GM19455 (cell line): ENCODE results near the gene TADA2B.
A peak's percentile ranks its signal among the peaks of the same experiment; 100 is the strongest.

Experiments
- ATAC-seq: cut with Tn5 transposase; IDR thresholded peaks from one replicate; pipeline ENCODE4 v1.9.1; 2021; ENCODE audit not compliant: unreplicated experiment

Gene TADA2B

DNA sequence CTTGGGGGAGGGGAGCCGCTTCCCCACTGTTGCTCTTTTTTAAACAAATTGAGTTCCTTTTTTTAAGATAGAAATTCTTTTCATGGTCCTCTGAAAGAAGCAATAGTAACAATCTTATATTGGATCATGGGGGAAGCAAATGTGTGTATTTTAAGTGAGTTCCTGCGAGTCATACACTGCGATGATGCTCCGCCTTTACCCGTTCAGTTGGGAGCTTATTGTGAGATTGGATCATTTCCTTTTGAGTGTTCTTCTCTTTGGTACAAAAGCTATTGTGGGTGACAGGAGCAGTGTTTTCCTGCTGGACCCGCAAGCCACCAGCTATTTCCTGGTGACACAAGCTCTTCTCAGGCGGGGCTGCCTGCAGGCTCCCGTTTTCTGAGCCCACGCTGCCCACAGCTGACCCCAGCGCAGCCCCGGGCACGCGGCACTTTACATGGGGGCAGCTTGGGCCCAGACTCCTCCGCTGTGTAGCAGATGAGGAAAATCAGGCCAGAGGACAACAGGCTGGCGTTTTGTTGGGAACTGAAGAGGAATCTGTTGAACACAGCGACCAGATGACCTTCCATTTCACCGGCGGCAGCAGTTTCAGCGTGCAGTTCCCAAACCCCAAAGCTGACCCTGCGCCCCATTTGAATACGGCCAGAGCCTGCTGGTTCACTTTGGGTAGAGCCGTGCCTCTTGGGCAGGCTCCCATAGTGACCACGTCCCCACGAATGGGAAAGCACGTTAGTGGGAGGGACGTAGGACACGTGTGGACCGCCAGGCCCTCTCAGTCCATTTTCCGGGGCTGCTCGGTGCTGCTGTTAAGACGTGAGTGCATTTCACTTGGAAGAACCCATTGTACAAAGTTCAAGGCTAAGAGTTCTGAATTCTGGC, 12.2 kb downstream of the TADA2B start:
- ATAC-seq: no peak

DNA sequence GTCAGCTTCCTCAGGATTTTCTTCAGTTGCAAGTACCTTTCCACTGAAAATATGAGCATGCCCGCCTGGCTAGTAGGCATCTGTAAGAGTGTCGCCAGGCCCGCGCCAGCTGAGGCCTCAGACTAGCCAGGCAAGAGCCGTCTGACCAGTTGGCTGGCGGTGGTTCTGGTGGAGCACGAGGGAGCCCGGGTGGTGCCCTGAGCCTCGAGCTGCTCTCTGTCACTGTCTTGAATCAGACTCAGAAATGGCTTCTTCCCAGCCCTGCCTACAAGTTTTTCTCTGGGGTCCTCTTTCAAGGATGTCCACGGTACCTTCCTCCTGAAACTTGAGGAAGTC, 12.8 kb downstream of the TADA2B start:
- ATAC-seq: no peak

DNA sequence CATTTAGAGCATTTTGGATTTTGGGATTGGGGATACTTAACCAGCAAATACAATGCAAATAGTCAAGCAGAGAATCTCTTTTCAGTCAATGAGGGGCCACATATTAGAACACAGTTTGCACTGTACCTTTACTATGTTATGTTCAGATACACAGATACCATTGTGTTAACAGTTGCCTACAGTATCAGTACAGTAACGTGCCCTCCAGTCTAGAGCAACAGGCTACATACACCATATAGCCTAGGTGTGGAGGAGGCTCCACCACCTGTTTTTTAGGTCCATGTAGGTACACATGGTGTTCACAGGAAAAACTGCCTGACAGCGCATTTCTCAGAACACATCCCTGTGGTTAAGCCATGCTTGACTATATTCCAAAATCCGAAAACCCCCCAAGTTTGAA, 15.6 kb downstream of the TADA2B start:
- peak; percentile 34 for ATAC-seq

DNA sequence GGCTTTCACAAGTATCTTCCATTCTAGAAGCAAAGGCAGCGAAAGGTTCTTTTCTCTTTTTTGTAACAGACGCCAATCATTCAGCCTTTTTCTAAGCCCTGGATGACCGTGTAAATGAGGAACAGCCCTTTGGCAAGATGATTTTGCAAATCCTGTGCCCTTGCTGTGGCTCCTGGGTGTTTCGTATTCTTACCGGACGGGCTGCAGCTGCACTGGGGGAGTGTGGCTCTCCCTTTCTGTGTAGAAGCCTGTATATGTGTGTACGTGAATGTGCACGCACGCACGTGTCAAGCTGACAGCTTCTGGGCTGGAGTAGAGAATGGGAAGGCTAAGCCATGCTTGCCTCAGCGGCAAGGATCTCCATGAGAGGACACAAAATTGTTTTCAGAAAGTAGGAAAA, 16.5 kb downstream of the TADA2B start:
- ATAC-seq: no peak

DNA sequence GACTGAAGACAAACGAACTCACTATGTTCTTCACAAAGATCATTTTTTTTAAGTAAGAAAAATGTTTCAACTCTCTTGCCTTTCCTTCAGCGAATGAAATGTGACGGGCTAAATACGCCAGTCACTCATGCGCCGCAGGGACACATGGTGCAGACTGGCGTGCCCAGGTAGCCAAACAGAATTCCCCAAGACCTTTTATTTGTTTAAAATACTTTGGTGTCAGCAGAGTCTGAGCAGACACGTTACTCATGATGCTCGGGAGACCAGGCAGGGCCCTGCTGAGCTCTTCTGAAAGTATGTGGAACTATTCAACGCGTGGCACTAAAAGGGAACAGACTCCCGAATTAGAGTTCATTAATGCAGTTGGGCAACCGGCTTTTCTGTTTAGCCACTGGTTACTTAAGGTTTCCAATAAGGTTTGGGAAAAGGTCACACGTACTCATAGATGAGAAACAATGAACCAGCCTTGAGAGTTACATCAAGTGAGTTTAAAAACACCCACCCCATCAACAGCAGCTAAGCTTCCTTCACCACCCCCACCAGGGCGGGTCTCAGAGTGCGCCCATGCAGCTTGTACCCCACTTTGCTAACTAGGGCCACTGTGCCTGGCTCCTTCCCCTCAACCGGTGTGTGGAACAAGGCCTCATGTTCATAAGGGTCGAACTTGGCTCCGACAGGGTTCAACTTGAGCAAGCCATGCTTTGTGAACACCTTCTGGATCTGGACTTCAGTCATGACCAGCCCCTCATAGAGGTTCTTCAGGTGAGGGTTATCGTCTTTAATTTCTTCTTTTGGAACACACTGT, 17.4 kb downstream of the TADA2B start:
- no peak for ATAC-seq

DNA sequence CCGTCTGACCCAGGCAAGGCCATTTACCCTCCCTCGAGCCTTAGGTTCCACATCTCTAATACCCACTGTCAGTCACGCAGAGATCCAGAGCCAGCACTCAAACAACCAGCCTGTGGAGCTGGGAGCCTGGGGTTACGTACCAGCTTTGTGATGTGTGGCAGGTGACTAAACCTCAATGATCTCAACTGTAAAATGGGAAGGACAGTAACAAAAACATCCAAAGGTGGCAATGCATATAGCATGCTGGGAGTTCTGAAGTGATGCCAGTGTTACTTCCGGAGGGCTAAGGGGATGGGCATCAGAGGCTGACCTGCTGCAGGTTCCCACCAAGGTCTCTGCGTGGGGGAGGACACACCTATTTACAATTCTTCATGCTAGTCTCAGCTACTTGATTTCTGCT, 18.6 kb downstream of the TADA2B start:
- ATAC-seq: no peak

DNA sequence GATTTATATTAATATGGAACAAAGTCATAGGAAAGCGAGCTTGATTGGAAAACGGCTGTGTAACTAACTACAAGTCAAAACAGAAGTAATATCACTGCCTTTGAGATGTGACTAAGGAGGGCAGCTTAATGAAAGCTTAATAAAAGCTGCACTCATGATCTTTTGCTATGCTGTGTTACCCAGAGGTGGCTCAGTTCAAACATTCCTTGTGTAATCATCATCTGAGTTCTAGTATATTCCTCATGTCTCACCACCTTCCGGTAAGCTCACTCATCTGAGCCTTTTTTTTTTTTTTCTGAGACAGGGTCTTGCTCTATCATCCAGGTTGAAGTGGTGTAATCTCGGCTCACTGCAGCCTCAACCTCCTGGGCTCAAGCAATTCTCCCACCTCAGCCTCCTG, 19.6 kb downstream of the TADA2B start:
- no peak for ATAC-seq

DNA sequence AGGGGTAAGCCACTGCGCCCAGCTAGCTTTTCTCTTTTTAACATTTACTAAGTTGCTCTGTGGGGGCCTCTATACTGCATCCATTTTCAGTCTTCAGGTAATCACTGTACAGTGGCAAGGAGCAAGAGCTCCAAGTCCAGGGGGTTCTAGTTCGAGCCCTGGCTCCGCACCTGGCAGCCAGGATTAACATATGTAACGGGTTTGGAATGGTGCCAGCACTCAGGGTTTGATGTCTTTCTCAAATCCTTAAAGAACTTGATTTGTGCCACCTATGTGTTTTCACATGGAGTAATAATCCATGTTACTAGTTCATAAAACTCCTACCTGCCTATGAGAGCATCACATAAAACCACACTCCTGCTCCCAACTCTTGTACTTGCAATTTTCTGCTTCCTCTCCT, 20.2 kb downstream of the TADA2B start:
- ATAC-seq: no peak

DNA sequence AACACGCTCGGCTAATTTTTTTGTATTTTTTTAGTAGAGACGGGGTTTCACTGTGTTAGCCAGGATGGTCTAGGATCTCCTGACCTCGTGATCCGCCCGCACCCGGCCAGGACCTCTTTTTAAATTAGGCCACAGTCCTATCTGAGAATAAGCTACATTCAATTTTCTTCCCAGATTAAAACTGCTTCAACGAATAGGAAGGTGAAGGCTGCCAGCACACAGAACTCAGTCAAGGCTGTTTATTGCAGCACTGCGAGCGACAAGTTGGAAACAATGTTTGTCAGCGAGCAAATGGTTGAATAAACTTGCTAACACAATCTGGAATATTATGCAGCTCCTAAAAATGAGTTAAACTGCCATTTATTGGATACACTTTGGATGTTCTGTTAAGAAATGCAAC, 22.8 kb downstream of the TADA2B start:
- no peak for ATAC-seq

DNA sequence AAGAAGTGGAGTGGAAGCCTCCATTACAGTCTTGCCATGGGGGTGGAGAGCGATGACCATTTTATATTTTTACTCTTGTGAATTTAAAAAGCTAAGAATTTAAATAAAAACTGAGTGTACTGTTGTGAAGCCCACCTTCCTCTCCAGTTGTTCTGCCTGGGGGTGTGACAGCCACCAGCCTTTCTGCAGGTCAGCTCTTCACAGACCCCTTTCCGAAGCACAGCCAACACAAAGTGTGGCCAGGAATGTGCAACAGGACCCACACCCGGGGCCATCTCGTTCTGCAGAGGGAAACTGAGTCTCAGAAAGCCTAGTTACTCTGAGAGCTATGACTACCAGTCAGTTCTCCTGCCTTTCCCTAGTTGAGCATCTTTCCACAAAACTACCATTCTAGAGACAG, 23.3 kb downstream of the TADA2B start:
- ATAC-seq: no peak

DNA sequence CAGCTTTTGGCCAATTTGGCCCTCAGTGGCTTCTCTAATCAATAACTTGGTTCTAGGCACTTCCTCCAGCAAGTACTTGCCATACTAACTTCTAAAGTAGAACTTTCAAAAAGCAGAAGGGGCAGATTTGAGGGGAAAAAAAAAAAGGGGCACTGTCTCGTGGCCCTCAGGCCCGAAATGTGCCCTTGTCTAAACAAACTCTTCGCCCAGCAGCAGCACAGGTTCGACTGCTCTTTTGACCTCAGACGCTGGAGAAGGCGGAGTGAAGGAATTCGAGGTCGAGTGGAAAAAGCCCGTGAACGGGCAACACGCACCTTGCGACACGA, 23.9 kb downstream of the TADA2B start:
- ATAC-seq: no peak

DNA sequence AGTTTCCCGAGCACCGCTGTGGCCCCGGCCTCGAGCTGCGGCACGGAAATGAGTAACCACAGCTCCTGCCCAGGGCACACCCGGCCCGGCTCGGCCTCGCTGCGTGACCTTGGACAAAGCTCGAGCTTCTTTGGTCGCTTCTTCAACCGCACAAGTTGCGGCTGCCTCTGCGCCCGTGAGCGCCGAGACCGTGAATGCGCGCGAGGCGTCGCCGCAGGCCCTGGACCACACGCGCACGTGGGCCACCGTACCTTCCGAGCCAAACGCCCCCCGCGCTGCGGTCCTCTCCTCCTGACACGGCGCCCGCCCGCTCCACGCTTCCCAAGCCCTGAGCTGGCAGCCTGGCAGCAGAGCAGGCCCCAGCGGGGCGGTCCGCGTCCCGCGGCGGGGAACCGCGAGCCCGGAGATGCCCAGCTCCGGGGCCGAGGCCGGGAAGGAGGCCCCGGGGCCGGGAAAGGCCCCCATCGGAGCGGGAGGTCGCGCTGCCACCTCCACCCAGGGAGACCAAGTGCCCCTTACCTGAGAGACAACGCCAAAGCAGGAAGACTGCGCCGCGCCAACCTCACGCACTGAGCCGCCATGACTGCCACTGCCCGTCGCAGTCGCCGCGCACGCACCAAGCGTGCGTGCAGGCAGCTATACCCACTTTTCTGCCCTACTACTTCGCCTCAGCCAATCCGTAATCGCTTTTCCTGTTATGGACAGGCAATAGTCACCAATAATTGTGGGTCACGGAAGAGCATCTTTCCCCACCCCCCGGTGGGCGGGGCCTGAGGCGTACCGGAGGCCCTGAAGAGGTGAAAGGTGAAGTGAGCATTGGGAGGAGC, 24.5 kb downstream of the TADA2B start, which contains the start of gene GRPEL1:
TSS of gene GRPEL1 (minus strand) at position 613 of the 827 bp plus-strand sequence. CDS start at position 581, 32 bp downstream.
- ATAC-seq: peak; percentile 90

DNA sequence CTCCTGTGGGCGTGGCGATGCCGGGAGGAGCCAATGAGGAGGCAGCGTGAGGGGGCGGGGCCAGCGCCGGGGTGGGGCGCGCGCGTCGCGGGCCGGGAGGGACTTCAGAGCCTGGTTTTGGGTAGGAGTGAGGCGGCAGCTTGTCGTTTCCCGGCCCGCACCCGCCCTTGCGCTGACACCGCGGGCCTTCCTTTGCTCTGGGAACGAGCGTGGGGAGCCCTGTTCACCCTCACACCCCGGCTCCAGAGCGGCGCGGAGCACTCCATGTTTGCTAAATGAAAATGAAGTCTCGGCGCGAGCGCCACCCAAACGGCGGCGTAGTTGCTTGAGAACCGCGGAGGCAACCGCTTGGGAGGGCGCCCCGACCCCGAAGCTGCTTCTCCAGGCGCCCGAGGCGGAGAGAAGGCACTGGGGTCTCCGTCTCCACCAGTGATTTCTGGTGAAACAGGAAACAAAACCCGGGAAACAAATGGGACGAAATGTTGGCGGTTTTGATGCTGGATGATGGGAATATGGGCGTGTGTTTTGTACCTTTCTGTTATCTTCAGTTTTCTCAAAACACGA, 25.2 kb downstream of the TADA2B start:
- peak; percentile 29 for ATAC-seq

DNA sequence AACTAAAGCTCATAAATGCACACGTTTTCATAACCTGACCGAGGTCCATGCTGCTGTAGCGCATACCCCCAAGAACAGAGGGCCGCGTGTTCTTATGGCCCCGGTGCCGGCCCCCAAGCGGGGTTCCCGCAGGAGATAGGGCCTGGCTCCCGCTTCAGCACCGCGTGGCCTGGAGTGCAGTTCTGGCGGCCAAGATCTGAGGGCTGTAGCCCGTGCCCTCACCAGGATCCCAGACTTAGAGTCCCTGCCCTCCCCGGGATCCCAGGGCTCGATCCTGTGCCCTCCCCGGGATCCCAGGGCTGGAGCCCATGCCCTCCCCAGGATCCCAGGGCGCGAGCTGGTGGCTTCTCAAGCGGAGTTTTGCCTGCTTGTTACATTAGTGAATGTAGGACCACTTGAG, 25.7 kb downstream of the TADA2B start:
- no peak for ATAC-seq

DNA sequence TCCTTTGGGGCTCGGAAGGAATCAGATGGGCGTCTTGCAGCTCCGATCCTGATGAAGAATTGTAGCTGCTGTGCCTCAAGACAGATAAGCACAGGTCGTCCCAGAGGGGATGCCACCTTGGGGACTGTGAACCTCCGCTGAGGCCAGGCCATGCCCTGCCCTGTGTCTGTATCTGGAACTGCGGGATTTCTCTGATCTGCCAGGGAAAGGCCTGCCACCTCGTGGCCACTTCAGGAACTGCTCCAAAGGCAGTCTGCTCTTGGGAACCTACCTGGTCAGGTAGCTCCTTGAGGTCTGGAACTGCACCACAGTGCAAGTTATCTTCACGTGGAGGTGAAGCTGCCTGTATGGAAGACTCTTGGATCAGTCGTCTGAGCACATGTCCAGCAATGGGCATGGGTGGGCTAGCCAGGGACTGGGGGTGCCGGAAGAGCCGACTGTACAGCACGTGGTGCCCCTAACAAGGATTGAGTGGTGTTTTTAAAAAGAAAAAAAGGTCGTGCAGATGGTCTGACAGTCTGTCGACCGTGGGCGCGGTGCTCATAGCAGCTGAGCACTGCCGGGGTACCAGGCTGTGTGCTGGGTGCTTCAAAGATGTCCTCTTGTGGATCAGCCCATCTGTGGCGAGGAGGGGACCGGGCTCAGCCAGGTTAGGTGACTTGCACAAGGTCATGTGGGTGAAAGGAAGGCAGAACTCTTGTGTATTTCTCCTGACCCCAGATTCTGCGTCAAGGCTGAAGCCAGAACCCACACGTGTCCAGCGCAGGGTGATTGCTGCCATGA, 27.7 kb downstream of the TADA2B start:
- ATAC-seq: no peak

DNA sequence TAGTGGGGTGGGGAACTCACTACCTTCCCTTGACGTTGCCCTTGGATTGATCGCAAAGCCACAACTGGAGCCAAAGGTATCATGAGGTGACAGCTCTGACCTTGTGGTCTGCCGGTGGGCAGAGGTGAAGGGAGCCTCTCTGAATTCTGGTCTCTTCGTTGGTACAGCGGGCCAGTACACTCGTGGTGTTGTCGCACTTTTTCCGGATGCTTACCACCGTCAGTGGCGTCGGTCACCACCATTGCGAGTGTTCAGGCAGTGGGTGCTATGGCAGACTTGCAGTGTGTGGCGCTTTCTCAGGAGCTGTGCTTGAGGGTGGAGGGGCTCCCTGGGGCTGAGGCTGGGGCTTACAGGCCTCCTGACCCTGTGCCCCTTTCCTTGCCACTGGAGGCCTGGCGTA, 29.9 kb downstream of the TADA2B start:
- no peak for ATAC-seq

DNA sequence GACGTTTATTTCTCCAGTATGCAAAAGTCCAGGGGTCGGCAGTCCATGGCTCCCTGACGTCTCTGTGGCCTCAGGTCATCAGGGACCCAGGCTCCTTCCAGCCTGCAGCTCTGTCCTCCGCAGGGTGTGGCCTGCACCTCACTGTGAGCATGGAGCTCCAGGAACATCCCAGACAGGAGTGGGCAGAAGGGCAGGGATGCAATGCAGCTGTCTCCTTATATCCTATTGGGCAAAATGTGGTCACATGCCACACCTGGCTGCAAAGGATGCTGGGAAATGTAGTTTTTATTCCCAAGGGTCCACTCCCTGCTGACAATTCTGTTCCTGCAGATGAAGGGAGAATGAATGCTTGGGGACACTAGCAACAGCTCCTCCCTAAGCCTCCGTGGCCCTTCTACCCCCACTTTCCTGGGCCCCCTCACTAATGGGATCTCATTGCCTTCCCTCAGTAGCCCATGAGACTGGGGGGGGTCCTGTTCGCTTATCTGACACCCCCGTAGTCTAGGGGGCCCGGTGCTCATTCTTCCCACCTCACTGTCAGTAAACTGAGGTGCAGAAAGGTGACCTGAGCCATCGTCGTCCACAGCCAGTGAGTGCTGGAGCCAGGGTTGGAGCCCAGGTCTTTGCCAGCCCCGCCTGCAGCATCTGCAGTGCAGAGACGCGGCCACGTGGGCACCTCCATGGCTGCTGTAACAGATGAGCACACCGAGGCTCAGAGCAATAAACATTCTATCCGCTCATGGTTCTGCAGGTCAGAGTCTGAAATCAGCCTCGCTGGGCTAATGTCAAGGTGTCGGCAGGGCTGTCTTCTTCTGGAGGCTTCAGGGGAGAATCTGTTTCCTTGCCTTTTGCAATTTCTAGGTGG, 30.6 kb downstream of the TADA2B start:
- ATAC-seq: no peak

DNA sequence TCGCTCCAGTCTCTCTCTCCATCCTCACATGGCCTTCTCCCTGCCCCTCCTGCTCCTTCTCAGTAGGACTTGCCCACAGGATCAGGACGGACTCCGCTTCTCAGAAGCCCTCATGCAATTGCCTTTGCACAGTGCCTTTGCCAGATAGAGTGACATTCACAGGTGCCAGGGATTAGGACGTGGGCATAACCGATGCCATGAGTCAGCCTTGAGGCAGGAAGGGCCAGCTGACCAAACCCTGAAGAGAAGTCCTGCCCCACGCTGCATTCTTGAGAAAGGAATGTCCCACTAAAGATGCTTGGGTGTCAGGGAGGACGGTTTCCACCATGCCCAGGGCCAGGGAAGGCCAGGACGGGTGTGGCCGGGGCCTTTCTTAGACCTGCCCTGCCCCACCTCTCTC, 31.3 kb downstream of the TADA2B start:
- no peak for ATAC-seq

DNA sequence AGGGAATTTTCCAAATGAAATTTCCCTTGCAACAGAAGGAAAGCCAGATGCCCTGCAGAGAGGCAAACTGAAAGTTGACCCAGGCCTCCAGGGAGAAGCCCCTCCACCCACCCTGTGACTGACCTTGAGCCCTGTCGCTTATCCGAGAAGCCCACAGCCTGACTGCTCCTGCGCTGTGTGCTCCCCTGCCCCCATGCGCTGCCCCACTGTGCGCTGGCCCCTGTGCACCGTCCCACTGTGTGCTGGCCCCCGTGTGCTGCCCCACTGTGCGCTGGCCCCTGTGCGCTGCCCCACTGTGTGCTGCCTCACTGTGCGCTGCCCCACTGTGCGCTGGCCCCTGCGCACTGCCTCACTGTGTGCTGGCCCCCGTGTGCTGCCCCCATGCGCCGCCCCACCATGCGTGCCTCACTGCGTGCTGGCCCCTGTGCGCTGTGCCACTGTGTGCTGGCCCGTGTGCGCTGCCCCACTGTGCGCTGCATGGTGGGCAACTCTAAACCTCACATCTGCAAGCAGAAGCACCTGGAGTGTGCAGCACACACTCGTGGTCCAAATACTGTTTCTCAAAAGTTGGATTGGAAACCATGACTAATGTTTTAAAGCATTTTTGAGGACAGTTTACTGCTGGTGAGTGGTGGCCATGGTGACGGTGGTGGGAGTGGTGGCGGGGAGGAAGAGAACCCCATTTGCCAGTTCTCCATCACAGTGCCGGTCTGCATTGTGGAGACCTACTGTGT, 33.0 kb downstream of the TADA2B start:
- ATAC-seq: no peak
